GM11168 (cell line): ENCODE results near the gene NAGLU.

Source experiments
- in situ Hi-C: fragments of 300-500 bp; cut with MboI; formaldehyde crosslinking; loops from one replicate; pipeline ENCODE4 v1.12.0; 2022; ENCODE audit warnings: low sequenced_read_pairs; ENCODE audit not compliant: unreplicated experiment

Gene NAGLU

DNA sequence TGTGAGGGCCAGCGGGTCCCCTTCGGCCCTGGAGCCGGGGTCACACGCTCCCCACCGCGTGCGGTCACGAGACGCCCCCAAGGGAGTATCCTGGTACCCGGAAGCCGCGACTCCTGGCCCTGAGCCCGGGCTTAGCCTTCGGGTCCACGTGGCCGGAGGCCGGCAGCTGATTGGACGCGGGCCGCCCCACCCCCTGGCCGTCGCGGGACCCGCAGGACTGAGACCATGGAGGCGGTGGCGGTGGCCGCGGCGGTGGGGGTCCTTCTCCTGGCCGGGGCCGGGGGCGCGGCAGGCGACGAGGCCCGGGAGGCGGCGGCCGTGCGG is at the start of gene NAGLU:
Gene NAGLU, plus strand, starts transcription at position 194 of the 324 bp plus-strand sequence. Its CDS starts 32 bp downstream, at position 226.
- in situ Hi-C loops, result no loop called here

- in situ Hi-C loops, result no loop called here
These were observed 48.0 kb upstream of the NAGLU start for GRCh38 chr17:42488032-42488431.

DNA sequence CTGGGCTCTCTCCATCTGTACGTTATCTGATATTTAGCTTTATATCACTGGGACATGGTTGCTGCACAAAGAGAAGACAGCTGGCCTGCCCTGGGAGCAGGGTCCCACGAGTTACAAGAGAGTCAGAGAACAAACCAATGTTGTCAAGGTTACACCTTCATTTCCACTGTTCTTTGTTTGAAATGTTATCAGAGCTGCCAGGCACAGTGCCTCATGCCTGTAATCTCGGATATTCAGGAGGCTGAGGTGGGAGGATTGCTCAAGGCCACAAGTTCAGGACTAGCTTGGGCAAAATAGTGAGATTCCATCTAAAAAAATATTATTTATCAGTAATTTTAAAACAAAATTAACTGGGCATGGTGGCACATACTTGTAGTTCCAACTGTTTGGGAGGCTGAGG is 42.7 kb upstream of the NAGLU start:
- in situ Hi-C loops, result no loop called here

- in situ Hi-C loops, result no loop called here
These were observed 41.4 kb upstream of the NAGLU start for GRCh38 chr17:42494673-42495072.

DNA sequence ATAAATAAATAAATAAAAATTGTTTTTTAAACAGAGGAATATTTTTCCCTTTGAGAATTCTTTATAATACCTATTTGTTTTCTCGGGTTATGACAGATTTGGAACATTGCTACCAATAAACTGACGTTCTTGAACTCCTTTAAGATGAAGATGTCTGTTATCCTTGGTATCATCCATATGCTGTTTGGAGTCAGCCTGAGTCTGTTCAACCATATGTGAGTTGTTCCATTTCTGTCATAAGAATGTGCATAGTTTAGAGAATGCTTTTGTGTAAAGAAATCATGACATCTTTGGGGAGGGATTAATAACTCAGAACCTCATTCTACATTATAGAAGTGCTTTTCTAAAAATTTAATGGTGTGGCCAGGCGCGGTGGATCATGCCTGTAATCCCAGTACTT is 37.2 kb upstream of the NAGLU start:
- in situ Hi-C loops, result no loop called here

- in situ Hi-C loops, result no loop called here
These were observed 34.0 kb upstream of the NAGLU start for GRCh38 chr17:42502091-42502490.

DNA sequence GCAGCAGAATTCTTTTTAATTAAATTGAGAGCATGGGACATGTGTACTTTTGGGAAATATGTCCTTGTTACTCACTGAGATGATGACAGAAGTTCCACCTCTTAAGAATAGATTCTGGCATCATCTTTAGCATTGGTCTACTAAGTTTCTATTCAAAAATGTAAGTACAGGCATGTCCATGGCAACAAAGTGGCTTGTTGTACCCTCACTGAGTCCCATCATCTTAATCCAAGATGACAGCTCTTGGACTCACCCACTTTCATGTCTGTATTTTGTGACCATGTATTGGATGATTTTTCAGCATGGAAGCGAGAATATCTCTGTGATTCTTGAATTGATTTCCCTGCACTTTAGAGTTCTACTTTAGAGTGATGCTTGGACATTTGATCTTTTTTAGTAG is 33.1 kb upstream of the NAGLU start:
- in situ Hi-C loops, result no loop called here

GRCh38 chr17:42507671-42508070 is 28.4 kb upstream of the NAGLU start:
- in situ Hi-C loops, result loop anchor here (5.0 kb wide), 1 partner anchor 75 kb away; no protein-coding TSS in a partner anchor

GRCh38 chr17:42508426-42509165 is 27.4 kb upstream of the NAGLU start:
- in situ Hi-C loops, result loop anchor here (5.0 kb wide), 1 partner anchor 76 kb away; no protein-coding TSS in a partner anchor

- in situ Hi-C loops, result loop anchor here (5.0 kb wide), 1 partner anchor 77 kb away; no protein-coding TSS in a partner anchor
These were observed 26.6 kb upstream of the NAGLU start for GRCh38 chr17:42509409-42509808.

DNA sequence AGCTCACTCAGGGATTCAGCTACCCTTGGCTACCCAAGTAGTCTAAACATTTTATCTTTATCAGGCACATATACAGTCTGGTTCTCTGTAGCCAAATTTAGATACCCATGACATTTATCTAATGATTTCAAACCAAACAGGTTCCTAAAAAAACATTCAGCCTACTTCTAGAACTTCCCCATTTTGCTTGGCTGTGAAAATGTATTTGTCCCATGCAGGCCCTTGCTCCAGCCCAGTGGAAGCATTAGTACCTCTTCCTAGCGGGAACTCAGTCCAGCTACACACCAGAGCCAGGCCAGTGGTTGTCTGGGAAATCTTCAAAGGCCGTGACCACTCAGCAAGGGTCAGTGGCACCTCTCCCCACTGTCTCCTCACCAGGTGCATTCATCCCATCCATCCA is 26.2 kb upstream of the NAGLU start:
- in situ Hi-C loops, result loop anchor here (5.0 kb wide), 1 partner anchor 78 kb away; no protein-coding TSS in a partner anchor

- in situ Hi-C loops, result no loop called here
These were observed 23.8 kb upstream of the NAGLU start for GRCh38 chr17:42512246-42512645.

- in situ Hi-C loops, result no loop called here
These were observed 23.2 kb upstream of the NAGLU start for GRCh38 chr17:42512733-42513251.

- in situ Hi-C loops, result no loop called here
These were observed 22.4 kb upstream of the NAGLU start for GRCh38 chr17:42513686-42514085.

DNA sequence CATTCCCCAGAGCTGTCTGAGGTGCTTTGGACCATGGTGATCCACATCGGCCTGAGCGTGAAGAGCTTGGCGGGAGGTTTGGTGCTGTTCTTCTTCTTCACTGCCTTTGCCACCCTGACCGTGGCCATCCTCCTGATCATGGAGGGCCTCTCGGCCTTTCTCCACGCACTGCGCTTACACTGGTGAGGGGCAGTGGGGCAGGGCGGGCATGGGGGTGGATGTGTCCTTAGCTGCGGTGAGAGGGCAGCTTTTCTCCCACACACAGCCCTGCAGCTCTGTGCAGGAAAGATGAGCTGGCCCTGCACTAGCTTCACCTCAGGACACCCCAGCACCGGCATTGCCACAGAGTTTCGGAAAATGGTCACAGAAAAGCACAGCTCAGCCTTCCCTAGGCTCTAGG is 21.8 kb upstream of the NAGLU start:
- in situ Hi-C loops, result no loop called here

GRCh38 chr17:42514867-42515266 is 21.2 kb upstream of the NAGLU start:
- in situ Hi-C loops, result no loop called here

GRCh38 chr17:42517516-42517915 is 18.5 kb upstream of the NAGLU start:
- in situ Hi-C loops, result no loop called here

- in situ Hi-C loops, result no loop called here
These were observed 17.8 kb upstream of the NAGLU start for GRCh38 chr17:42518046-42518754.

- in situ Hi-C loops, result no loop called here
These were observed 17.1 kb upstream of the NAGLU start for GRCh38 chr17:42518755-42519545.
